B cell (primary cell): ENCODE measurements around the gene FAM20C.

ENCODE experiments used
- EZH2 ChIP-seq: IDR thresholded peaks from 2 replicates; pipeline ENCODE4 v1.6.1; 2012; ENCODE audit warnings: borderline replicate concordance, low read depth, mild to moderate bottlenecking, moderate library complexity, low read length; ENCODE audit not compliant: insufficient read depth, poor library complexity, severe bottlenecking
- TF ChIP-seq, protein P1 (sequence below): fragments of 200-600 bp; IDR thresholded peaks from one replicate; pipeline ENCODE4 v1.8.0; 2022; ENCODE audit warnings: antibody characterized with exemption, mild to moderate bottlenecking

DNA sequence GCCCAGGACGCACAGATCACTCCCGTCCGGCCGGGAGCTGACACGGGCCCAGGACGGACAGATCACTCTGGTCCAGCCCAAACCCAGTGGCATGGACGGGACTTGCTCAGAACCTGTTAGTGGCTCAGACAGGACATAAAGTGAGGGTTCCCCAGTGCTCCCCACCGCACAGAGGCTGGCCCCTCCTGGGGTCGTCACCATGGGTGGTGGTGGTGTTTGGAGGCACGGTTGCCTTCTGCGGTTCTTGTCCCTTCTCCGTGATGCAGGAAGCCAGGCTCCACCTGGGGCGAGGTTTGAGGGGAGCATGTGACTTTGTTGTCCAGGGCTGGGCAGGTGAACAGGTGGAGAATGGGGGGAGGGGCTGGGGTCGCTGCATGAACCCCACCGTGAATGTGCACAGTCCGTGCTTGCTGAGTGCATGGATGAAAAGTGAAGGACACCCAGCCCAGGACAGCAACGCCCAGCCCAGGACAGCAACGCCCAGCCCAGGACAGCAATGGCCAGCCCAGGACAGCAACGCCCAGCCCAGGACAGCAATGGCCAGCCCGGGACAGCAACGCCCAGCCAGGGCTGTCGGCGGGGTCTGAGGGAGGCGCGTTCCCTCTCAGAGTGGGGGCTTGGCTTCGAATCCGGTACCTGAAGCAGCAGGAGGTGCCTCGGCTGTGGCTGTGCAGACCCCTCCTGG, 26.7 kb downstream of the FAM20C start:
- TF ChIP-seq, protein P1, sequence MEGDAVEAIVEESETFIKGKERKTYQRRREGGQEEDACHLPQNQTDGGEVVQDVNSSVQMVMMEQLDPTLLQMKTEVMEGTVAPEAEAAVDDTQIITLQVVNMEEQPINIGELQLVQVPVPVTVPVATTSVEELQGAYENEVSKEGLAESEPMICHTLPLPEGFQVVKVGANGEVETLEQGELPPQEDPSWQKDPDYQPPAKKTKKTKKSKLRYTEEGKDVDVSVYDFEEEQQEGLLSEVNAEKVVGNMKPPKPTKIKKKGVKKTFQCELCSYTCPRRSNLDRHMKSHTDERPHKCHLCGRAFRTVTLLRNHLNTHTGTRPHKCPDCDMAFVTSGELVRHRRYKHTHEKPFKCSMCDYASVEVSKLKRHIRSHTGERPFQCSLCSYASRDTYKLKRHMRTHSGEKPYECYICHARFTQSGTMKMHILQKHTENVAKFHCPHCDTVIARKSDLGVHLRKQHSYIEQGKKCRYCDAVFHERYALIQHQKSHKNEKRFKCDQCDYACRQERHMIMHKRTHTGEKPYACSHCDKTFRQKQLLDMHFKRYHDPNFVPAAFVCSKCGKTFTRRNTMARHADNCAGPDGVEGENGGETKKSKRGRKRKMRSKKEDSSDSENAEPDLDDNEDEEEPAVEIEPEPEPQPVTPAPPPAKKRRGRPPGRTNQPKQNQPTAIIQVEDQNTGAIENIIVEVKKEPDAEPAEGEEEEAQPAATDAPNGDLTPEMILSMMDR, result no peak
- TF ChIP-seq EZH2, result no peak
